GM10266 (cell line): ENCODE measurements around the gene WDR86.

Experiments
- DNase-seq: peaks from one replicate; pipeline ENCODE4 v3.0.0; 2012; ENCODE audit errors: extremely low spot score
- TF ChIP-seq, protein P1 (sequence below): IDR thresholded peaks from 2 replicates; pipeline ENCODE4 v1.5.1; 2012; ENCODE audit warnings: mild to moderate bottlenecking, low read depth; ENCODE audit not compliant: control insufficient read depth, insufficient read depth; ENCODE audit errors: missing control alignments

Gene WDR86

DNA sequence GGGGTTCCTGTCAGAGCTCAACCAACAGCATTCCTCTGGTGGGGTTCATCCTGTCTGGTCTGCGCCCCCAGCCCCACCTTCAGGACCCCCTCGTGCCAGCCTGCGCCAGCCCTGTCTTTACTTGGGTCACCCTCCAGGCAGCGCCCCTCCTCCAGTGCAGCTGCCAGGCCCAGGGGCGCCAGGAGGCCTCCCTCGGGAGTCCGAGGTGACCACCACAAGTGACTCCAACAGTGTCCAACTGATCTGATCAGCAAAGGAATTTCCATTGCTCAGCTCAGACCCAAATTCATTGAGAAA lies 10.6 kb downstream of the WDR86 start:
- DNase-seq: no peak
- TF ChIP-seq, protein P1, sequence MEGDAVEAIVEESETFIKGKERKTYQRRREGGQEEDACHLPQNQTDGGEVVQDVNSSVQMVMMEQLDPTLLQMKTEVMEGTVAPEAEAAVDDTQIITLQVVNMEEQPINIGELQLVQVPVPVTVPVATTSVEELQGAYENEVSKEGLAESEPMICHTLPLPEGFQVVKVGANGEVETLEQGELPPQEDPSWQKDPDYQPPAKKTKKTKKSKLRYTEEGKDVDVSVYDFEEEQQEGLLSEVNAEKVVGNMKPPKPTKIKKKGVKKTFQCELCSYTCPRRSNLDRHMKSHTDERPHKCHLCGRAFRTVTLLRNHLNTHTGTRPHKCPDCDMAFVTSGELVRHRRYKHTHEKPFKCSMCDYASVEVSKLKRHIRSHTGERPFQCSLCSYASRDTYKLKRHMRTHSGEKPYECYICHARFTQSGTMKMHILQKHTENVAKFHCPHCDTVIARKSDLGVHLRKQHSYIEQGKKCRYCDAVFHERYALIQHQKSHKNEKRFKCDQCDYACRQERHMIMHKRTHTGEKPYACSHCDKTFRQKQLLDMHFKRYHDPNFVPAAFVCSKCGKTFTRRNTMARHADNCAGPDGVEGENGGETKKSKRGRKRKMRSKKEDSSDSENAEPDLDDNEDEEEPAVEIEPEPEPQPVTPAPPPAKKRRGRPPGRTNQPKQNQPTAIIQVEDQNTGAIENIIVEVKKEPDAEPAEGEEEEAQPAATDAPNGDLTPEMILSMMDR: no peak

DNA sequence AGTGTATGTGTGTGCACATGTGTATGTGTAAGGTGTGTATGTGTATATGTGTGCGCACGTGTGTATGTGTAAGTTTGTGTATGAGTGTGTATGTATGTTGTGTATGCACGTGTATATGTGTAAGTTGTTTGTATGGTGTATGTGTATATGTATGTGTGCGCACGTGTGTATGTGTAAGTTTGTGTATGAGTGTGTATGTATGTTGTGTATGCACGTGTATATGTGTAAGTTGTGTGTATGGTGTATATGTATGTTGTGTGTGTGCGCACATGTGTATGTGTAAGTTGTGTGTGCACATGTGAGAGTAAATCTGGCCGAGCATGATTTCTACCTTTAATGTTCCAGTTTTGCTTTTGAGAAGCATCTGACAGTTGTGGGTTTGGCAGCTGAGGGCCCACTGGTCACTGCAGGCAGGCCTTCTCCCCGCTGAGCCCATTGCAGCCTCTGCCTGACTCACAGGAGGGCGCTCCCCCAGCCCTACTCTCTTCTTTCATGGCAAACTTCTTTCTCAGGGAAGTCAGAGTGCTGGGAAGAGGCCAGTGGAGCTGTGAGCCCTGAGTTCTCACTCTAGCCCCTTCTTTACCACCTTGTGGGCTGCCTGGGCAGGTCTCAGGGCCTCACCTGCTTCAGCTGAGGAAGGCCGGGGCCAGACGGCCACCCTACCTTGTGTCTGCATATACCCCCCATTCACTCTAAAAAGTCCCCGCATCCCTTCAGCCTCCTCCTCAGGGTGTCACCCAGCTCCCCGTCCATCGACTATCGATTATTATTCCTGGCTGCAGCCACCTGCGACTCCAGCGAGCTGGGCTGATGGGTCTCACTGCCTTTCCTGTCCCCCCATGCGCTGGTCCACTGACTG lies 11.2 kb downstream of the WDR86 start:
- TF ChIP-seq, protein P1: no peak
- no peak for DNase-seq

DNA sequence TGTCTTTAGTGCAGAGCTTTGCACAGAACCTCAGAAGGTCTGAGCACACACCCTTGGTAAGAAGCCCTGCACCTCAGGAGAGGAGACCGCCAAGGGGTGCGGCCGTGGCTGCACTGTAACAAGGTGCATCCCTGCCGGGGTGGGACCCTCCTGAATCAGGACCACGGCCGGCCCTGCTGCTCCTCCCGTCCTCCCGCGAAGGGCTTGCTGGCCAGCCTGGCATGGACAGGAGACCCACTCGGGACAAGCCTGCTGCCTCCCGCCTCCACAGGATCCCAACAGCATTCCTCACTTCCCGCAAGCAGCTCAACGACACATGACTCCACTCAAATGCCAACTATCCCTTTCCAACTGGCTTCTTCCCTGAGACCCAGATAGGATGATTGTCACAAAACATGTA lies 12.8 kb downstream of the WDR86 start:
- DNase-seq: no peak
- TF ChIP-seq, protein P1: no peak

DNA sequence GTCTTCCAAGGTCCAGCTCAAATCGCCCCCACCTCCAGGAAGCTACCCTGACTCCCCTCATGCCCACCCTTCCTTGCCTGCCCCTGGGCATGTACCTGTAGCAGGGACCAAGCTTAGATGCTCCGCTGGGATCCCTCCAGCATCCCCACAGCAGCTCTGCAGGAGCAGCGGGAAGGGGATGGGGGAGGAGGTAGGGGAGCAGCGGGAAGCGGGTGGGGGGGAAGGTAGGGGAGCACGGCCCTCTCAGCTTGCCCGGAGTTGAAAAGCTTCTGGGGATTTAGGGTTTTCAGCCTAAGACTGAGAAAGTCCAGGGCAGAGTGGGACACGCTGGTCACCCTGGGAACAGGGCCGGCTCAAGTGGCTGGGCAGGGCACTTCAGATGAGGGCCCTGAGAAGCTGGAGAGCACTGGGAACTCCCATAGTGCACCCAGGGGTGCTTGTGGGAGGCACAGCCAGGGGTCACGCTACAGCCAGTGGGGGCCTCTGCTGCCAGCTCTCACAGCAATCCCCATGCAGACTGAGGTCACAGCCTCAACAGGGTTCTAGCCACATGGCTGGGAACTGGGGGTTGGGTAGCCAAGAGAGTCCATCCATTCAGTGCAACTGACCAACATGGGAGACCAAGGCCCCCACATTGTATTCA lies 13.4 kb downstream of the WDR86 start:
- TF ChIP-seq, protein P1: no peak
- no peak for DNase-seq

DNA sequence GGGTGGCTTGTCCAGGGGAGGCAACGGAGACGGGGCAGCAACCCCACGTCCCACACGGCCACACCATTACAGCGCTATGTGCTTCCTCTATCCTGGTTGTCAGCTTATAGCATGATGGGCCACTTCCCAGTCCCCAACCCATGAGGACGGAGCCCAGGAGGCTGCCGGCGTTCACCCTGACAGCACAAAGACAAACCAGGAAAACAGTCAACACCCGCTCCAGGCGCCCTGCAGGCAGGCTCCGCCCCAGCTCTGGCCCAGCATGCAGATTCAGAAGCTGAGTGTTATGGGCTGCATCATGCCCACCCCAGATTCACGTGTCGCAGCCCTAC lies 14.8 kb downstream of the WDR86 start:
- DNase-seq: no peak
- TF ChIP-seq, protein P1: no peak

DNA sequence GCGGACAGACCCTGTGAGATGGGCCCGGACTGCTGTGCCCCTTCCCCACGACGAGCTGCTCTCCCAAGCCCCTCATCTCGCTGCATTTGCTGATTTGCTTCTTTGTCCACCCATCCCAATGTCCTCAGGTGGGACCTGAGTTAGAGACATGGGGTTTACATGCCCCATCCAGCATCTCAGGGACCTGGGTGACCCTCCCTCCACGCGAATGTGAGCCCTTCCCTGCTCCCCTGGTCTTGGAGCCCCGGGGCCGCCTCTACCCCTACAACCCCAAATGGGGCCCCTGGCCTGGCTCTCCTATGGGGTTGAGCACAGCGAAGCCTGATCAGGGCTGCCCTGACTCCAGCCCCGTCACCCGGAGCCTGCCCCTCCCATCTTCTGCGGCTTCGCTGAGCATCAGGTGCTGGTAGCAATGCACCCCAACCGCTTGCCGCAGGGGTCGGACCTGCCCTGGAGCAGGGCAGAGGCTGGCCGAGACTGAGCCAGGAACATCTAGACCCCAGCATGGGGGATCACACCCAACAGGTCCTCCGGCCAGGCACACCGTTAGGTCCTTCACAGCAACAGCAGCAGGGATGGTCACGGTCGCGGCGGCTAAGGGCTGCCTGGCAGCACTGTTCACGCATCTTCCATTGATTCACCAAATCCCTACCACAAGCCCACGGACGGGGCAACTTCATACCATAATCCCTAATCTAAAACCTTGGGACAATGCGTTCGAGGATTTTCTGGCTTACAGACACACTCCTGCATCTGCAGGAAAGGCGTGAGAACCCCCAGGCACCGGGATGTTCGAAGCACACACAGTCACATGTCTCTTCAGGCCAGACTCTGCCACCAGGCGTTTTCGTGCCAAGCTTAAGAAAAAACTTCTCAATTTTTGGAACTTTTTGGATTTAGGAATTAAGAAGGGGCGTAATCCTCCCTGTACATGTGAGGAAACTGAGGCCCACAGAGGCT lies 15.5 kb downstream of the WDR86 start:
- DNase-seq: no peak
- TF ChIP-seq, protein P1: no peak
